Right lobe of liver (tissue), 4 donors: ENCODE measurements around the gene DYNC2LI1.

Experiments
- POLR2A ChIP-seq: fragments of 450-650 bp; IDR thresholded peaks from one replicate; pipeline ENCODE4 v1.6.1; 2017; ENCODE audit warnings: antibody characterized with exemption, mild to moderate bottlenecking
- TF ChIP-seq, protein P1 (sequence below), 4 donors: fragments of 200-600 bp in 3 of 4; fragments of 450-650 bp in 1 of 4; IDR thresholded peaks; one replicate each; pipeline versions ENCODE4 v1.5.1 to v1.8.0; 2016 to 2022; ENCODE audit warnings: antibody characterized with exemption in 4 of 4, mild to moderate bottlenecking in 2 of 4
- donor health status: DM: no; HTN: no; CAD: no.
- donor health status: DM: no; HTN: no; CAD: no.
- donor health status: DM: no; HTN: yes; CAD: no.

DNA sequence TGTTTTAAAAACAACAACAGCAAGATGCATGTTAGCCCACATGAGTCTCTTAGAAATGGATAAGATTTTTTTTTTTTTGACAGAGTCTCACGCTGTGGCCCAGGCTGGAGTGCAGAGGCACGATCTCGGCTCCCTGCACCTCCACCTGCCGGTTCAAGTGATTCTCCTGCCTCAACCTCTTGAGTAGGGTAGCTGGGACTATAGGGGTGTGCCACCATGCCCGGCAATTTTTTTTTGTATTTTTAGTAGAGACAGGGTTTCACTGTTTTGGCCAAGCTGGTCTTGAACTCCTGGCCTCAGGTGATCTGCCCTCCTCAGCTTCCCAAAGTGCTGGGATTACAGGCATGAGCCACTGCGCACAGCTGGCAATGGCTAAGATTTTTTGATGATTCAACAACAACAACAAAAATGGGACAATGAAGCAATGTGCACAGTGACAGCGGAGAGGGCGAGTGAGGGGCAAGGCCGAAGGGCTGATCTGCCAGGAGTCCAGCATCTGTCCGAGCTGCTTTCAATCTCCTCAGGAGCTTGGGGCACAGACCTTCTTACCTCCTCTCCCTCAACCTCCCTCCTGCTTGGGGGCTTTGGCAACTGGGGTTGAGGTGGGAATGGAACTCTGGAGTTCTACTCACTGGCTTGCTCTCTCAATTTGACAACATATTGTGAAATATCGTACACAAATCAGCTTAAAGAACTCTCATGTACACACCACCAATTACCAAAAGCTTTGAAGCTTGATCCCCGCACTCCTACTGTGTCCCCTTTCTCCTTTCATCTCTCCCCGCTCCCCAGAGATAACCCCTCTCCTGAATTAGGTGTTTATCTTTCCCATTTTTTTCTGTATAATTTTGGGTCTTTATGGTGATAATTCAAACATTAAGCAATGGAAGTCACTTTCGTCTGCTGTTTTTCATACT, 68.4 kb downstream of the DYNC2LI1 start:
- TF ChIP-seq, protein P1, sequence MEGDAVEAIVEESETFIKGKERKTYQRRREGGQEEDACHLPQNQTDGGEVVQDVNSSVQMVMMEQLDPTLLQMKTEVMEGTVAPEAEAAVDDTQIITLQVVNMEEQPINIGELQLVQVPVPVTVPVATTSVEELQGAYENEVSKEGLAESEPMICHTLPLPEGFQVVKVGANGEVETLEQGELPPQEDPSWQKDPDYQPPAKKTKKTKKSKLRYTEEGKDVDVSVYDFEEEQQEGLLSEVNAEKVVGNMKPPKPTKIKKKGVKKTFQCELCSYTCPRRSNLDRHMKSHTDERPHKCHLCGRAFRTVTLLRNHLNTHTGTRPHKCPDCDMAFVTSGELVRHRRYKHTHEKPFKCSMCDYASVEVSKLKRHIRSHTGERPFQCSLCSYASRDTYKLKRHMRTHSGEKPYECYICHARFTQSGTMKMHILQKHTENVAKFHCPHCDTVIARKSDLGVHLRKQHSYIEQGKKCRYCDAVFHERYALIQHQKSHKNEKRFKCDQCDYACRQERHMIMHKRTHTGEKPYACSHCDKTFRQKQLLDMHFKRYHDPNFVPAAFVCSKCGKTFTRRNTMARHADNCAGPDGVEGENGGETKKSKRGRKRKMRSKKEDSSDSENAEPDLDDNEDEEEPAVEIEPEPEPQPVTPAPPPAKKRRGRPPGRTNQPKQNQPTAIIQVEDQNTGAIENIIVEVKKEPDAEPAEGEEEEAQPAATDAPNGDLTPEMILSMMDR (IDR thresholded peaks at IDR 0.05) = no peak
- no peak for TF ChIP-seq POLR2A
